Neural cell (in vitro differentiated cells): Measurements from ENCODE around the gene GNRHR. TPM values are rescaled to one million over a fixed set of nuclear protein-coding genes. Genes with fewer than 3 reads are reported as not detected.

Source experiments
- H2AFZ ChIP-seq: fragments of 200-600, 300-800 bp; sonication (generic), shearing (Covaris generic); 2 replicates; pipeline ENCODE4 v1.6.0; 2014; ENCODE audit warnings: low read depth, mild to moderate bottlenecking, antibody characterized with exemption, low read length, moderate library complexity
- H3F3A ChIP-seq: fragments of 200-600 bp; shearing (Covaris generic); 2 replicates; pipeline ENCODE4 v1.6.1; 2016; ENCODE audit warnings: mild to moderate bottlenecking, moderate library complexity, mixed read lengths, antibody characterized with exemption, low read length; ENCODE audit not compliant: insufficient read depth, poor library complexity, severe bottlenecking
- H3K27ac ChIP-seq: fragments of 200-600, 300-800 bp; sonication (generic), shearing (Covaris generic); 2 replicates; pipeline ENCODE4 v1.5.1; 2014; ENCODE audit warnings: mild to moderate bottlenecking, low read length, moderate library complexity
- H3K27me3 ChIP-seq: fragments of 300-800, 200-600 bp; sonication (generic), shearing (Covaris generic); 2 replicates; pipeline ENCODE4 v1.6.0; 2014; ENCODE audit warnings: mild to moderate bottlenecking, low read depth, low read length, moderate library complexity; ENCODE audit not compliant: insufficient read depth
- H3K36me3 ChIP-seq: fragments of 300-800, 200-600 bp; sonication (generic), shearing (Covaris generic); 2 replicates; pipeline ENCODE4 v1.5.1; 2014; ENCODE audit warnings: mild to moderate bottlenecking, antibody characterized with exemption, low read length, moderate library complexity; ENCODE audit not compliant: insufficient read depth
- H3K4me2 ChIP-seq: fragments of 300-800, 200-600 bp; sonication (generic), shearing (Covaris generic); 2 replicates; pipeline ENCODE4 v1.6.0; 2014; ENCODE audit warnings: mild to moderate bottlenecking, low read length
- H3K4me3 ChIP-seq: fragments of 300-800, 200-600 bp; sonication (generic), shearing (Covaris generic); 2 replicates; pipeline ENCODE4 v1.5.1; 2014; ENCODE audit warnings: mild to moderate bottlenecking, low read length, moderate library complexity
- H3K79me2 ChIP-seq: fragments of 200-600 bp; shearing (Covaris generic); replicated peaks from 2 replicates; pipeline ENCODE4 v1.6.0; 2014; ENCODE audit warnings: mild to moderate bottlenecking, low read length, moderate library complexity; ENCODE audit not compliant: insufficient read depth
- H3K9ac ChIP-seq: fragments of 300-800, 200-600 bp; sonication (generic), shearing (Covaris generic); 2 replicates; pipeline ENCODE4 v1.6.1; 2016; ENCODE audit warnings: mild to moderate bottlenecking, low read length, mixed read lengths
- H3K9me2 ChIP-seq: fragments of 200-600 bp; shearing (Covaris generic); 2 replicates; pipeline ENCODE4 v1.6.1; 2016; ENCODE audit warnings: mild to moderate bottlenecking, low read length, mixed read lengths; ENCODE audit not compliant: insufficient read depth
- H3K9me3 ChIP-seq: fragments of 200-600, 300-800 bp; sonication (generic), shearing (Covaris generic); 2 replicates; pipeline ENCODE4 v1.6.1; 2016; ENCODE audit warnings: mild to moderate bottlenecking, mixed run types, low read length, moderate library complexity, mixed read lengths
- H4K20me1 ChIP-seq: fragments of 200-600 bp; shearing (Covaris generic); 2 replicates; pipeline ENCODE4 v1.6.1; 2016; ENCODE audit warnings: mild to moderate bottlenecking, mixed run types; ENCODE audit not compliant: insufficient read depth
- EP300 ChIP-seq: fragments of 450-650 bp; conservative IDR thresholded peaks from 2 replicates; pipeline ENCODE4 v1.6.1; 2014; ENCODE audit warnings: antibody characterized with exemption, mild to moderate bottlenecking, moderate library complexity; ENCODE audit not compliant: poor library complexity, severe bottlenecking
- EZH2 ChIP-seq: fragments of 200-600, 300-800 bp; shearing (Covaris generic), sonication (generic); IDR thresholded peaks from 2 replicates; pipeline ENCODE4 v1.6.1; 2014; ENCODE audit warnings: antibody characterized with exemption, low read length, borderline replicate concordance, mild to moderate bottlenecking; ENCODE audit not compliant: insufficient read depth, poor library complexity, severe bottlenecking
- MXI1 ChIP-seq: fragments of 450-650 bp; conservative IDR thresholded peaks from 2 replicates; pipeline ENCODE4 v1.6.1; 2014; ENCODE audit warnings: antibody characterized with exemption, mild to moderate bottlenecking; ENCODE audit not compliant: poor library complexity, severe bottlenecking
- POLR2AphosphoS5 ChIP-seq: IDR thresholded peaks from 2 replicates; pipeline ENCODE4 v1.6.1; 2012
- RAD21 ChIP-seq: fragments of 450-650 bp; conservative IDR thresholded peaks from 2 replicates; pipeline ENCODE4 v1.6.1; 2014; ENCODE audit warnings: antibody characterized with exemption, mild to moderate bottlenecking, moderate library complexity
- SMC3 ChIP-seq: fragments of 450-650 bp; conservative IDR thresholded peaks from 2 replicates; pipeline ENCODE4 v1.6.1; 2014; ENCODE audit warnings: antibody characterized with exemption, mild to moderate bottlenecking, moderate library complexity; ENCODE audit not compliant: poor library complexity
- TAF1 ChIP-seq: IDR thresholded peaks from 2 replicates; pipeline ENCODE4 v1.6.1; 2012; ENCODE audit warnings: low read depth
- polyA plus RNA-seq: library from polyadenylated mRNA; depleted of rRNA; stranded (reverse); fragments of >200 nt; gene quantifications from 2 replicates; pipeline ENCODE4 v1.2.3, GENCODE V29; 2014
- TF ChIP-seq, protein P1 (sequence below): IDR thresholded peaks from 2 replicates; pipeline ENCODE4 v1.6.1; 2012; ENCODE audit warnings: borderline replicate concordance
- TF ChIP-seq, protein P2 (sequence below): fragments of 450-650 bp; IDR thresholded peaks from 2 replicates; pipeline ENCODE4 v1.5.1; 2014; ENCODE audit warnings: antibody characterized with exemption, mild to moderate bottlenecking, moderate library complexity; ENCODE audit not compliant: poor library complexity, severe bottlenecking

The GNRHR gene
- polyA plus RNA-seq, 1 donor from 2014 or later = not detected

DNA sequence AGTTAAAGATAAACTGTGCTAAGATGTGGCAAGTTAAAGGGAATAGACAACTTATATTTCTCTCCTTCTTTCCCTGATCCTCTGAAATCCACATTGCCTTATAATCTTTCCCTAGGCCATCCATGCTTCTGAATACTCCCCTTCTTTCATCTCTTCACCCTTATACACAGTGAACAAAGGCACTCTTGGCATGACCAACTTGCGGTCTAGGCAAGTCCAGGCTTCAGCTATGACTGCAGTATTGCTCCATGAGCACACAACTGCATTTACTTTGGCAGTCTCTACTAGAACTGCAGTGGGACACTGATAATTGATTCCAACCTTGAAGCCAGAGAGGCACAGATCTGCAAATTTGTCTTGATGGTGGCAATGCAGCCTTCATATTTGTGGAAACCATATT is 29.1 kb downstream of the GNRHR start:
- Histone ChIP-seq H3K4me2 (no peak overlapping the region), H3K9ac (no peak overlapping the region)
- no peak for TF ChIP-seq EZH2
- TF ChIP-seq, protein P1, sequence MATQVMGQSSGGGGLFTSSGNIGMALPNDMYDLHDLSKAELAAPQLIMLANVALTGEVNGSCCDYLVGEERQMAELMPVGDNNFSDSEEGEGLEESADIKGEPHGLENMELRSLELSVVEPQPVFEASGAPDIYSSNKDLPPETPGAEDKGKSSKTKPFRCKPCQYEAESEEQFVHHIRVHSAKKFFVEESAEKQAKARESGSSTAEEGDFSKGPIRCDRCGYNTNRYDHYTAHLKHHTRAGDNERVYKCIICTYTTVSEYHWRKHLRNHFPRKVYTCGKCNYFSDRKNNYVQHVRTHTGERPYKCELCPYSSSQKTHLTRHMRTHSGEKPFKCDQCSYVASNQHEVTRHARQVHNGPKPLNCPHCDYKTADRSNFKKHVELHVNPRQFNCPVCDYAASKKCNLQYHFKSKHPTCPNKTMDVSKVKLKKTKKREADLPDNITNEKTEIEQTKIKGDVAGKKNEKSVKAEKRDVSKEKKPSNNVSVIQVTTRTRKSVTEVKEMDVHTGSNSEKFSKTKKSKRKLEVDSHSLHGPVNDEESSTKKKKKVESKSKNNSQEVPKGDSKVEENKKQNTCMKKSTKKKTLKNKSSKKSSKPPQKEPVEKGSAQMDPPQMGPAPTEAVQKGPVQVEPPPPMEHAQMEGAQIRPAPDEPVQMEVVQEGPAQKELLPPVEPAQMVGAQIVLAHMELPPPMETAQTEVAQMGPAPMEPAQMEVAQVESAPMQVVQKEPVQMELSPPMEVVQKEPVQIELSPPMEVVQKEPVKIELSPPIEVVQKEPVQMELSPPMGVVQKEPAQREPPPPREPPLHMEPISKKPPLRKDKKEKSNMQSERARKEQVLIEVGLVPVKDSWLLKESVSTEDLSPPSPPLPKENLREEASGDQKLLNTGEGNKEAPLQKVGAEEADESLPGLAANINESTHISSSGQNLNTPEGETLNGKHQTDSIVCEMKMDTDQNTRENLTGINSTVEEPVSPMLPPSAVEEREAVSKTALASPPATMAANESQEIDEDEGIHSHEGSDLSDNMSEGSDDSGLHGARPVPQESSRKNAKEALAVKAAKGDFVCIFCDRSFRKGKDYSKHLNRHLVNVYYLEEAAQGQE = no peak
- no peak for TF ChIP-seq EP300
- no peak for TF ChIP-seq SMC3
- no peak for TF ChIP-seq POLR2AphosphoS5

DNA sequence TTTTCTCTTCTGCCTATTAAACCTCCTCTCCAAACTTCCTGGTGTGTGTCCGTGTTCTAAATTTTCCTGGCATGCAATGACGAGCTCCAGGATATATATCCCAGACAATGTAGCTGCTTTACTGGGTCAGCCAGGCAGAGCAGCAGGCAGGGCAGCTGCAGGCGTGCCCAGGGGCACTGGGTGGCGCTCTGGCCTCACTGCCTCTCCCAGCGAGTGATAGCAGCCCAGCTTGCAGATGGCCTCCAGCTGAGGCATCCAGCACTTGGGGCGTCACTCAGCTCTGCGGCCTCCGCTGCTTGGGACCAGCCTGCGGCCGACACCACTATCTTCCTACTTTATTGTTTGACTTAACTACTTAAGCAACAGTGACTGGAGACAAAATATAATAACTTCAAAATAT is 30.2 kb downstream of the GNRHR start:
- Histone ChIP-seq H3K9me3 (no peaks in the 10 kb centered on the region), H3K79me2 (no peaks in the 10 kb centered on the region), H3K4me2 (no peak overlapping the region), H2AFZ (no peak overlapping the region), H3K36me3 (no peaks in the 10 kb centered on the region), H3K27me3 (no peaks in the 10 kb centered on the region), H3F3A (no peaks in the 10 kb centered on the region), H3K27ac (no peak overlapping the region), H4K20me1 (no peaks in the 10 kb centered on the region), H3K4me3 (no peak overlapping the region), H3K9ac (no peak overlapping the region), H3K9me2 (no peaks in the 10 kb centered on the region)
- TF ChIP-seq POLR2AphosphoS5 = no peak
- TF ChIP-seq, protein P2, sequence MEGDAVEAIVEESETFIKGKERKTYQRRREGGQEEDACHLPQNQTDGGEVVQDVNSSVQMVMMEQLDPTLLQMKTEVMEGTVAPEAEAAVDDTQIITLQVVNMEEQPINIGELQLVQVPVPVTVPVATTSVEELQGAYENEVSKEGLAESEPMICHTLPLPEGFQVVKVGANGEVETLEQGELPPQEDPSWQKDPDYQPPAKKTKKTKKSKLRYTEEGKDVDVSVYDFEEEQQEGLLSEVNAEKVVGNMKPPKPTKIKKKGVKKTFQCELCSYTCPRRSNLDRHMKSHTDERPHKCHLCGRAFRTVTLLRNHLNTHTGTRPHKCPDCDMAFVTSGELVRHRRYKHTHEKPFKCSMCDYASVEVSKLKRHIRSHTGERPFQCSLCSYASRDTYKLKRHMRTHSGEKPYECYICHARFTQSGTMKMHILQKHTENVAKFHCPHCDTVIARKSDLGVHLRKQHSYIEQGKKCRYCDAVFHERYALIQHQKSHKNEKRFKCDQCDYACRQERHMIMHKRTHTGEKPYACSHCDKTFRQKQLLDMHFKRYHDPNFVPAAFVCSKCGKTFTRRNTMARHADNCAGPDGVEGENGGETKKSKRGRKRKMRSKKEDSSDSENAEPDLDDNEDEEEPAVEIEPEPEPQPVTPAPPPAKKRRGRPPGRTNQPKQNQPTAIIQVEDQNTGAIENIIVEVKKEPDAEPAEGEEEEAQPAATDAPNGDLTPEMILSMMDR = no peak
- no peak for TF ChIP-seq EP300
- TF ChIP-seq EZH2 = no peak
- TF ChIP-seq RAD21 = no peak
- TF ChIP-seq, protein P1 = no peak
- TF ChIP-seq MXI1 = no peak
- no peak for TF ChIP-seq SMC3
- no peak for TF ChIP-seq TAF1

More for the DNA sequence above, 29.1 kb downstream of the GNRHR start:
- Histone ChIP-seq H3K9me3 (no peaks in the 10 kb centered on the region), H3K4me3 (no peak overlapping the region), H3F3A (no peaks in the 10 kb centered on the region), H2AFZ (no peak overlapping the region), H3K27ac (no peak overlapping the region), H4K20me1 (no peaks in the 10 kb centered on the region), H3K9me2 (no peaks in the 10 kb centered on the region), H3K27me3 (no peaks in the 10 kb centered on the region), H3K36me3 (no peaks in the 10 kb centered on the region), H3K79me2 (no peaks in the 10 kb centered on the region)
